MM.1S (cell line): ENCODE results near the gene RABEP2.

Experiments used
- CTCF ChIP-seq: fragments of 300-600 bp; sonication (generic); IDR thresholded peaks from 2 replicates; pipeline ENCODE4 v1.5.1; 2016; ENCODE audit warnings: antibody characterized with exemption, low read length, mixed read lengths
- EZH2 ChIP-seq: fragments of 300-600 bp; sonication (generic); optimal IDR thresholded peaks from 2 replicates; pipeline ENCODE3; 2017; ENCODE audit warnings: low read depth, mild to moderate bottlenecking, antibody characterized with exemption, low read length, mixed read lengths
- EZH2phosphoT487 ChIP-seq: fragments of 300-600 bp; sonication (generic); IDR thresholded peaks from 2 replicates; pipeline ENCODE4 v1.6.1; 2018; ENCODE audit warnings: antibody characterized with exemption, low read length

GRCh38 chr16:28866454-28866804, 58.6 kb downstream of the RABEP2 start:
- TF ChIP-seq CTCF (no peak), EZH2 (no peak), EZH2phosphoT487 (no peak)
